Measurements from ENCODE around the gene PSRC1. TPM values are rescaled to one million over a fixed set of nuclear protein-coding genes. Genes with fewer than 3 reads are reported as not detected.

The PSRC1 gene
- total and polyA plus RNA-seq, 2 of the 8 experiments (the other 6 are each of a cell fraction or from before 2014, with no cell fraction given): 56.1 to 67.3 TPM

- H3K23ac ChIP-seq (ENCODE audit: insufficient read length): no peak overlapping the region
- H3K4me3 ChIP-seq (ENCODE audit: extremely low read depth in 1 of 4, insufficient read depth in 2 of 4, low read depth in 3 of 4, low read length in 4 of 4): no peak overlapping the region
- no peak overlapping the region for H3K4me2 ChIP-seq (ENCODE audit: insufficient read depth in 1 of 2, low read depth in 2 of 2, low read length in 2 of 2)
- no peak overlapping the region for H3K4ac ChIP-seq (replicated peaks; ENCODE audit: insufficient read length, low read depth, low read length)
- peaks cover 0 to 5% (median 1%) of the 10 kb centered on the region in 4 experiments; a peak in 4 of 7 replicates for H3K4me1 ChIP-seq (replicated peaks in 1 of 4; ENCODE audit: control insufficient read depth in 3 of 4, insufficient read depth in 4 of 4, low read length in 3 of 4)
- H2AFZ ChIP-seq (ENCODE audit: low read length): no peak overlapping the region
- no peak overlapping the region for H3K9ac ChIP-seq (replicated peaks in 1 of 4; ENCODE audit: extremely low read depth in 1 of 4, low read depth in 3 of 4, low read length in 3 of 4)
- no peak overlapping the region for H2AK5ac ChIP-seq (ENCODE audit: low read depth, low read length)
- H3K23me2 ChIP-seq (ENCODE audit: low read depth, low read length): no peaks in the 10 kb centered on the region
- no peak overlapping the region for H3K56ac ChIP-seq (replicated peaks; ENCODE audit: insufficient read length, low read depth, low read length)
- no peak overlapping the region for H2BK15ac ChIP-seq (ENCODE audit: low read length)
- H3K27ac ChIP-seq (ENCODE audit: low read depth, low read length): no peak overlapping the region
- no peaks in the 10 kb centered on the region for H3K9me3 ChIP-seq (ENCODE audit: insufficient read depth in 2 of 2, low read depth in 1 of 2, low read length in 1 of 2)
- POLR2A ChIA-PET (ENCODE audit: partially characterized antibody): no interaction called here
- no peaks in the 10 kb centered on the region for H3K79me2 ChIP-seq (ENCODE audit: control insufficient read depth in 1 of 2, insufficient read depth in 2 of 2, low read length in 2 of 2)
- H3K36me3 ChIP-seq (ENCODE audit: control insufficient read depth in 2 of 4, insufficient read depth in 4 of 4, low read length in 3 of 4): peaks cover 4 to 18% (median 12%) of the 10 kb centered on the region in 4 experiments; a peak in 4 of 8 replicates
- no peaks in the 10 kb centered on the region for H3K79me1 ChIP-seq (ENCODE audit: low read depth, low read length)
- H2BK20ac ChIP-seq (ENCODE audit: low read length): no peak overlapping the region
- H3K14ac ChIP-seq (ENCODE audit: insufficient read length): no peak overlapping the region
- H4K8ac ChIP-seq (ENCODE audit: extremely low read depth, insufficient read depth, low read length): no peak overlapping the region
- no peak overlapping the region for H2BK5ac ChIP-seq (ENCODE audit: low read depth, low read length)
- peaks cover 0 to 7% of the 10 kb centered on the region in 2 experiments for H4K20me1 ChIP-seq (replicated peaks in 1 of 2; ENCODE audit: control insufficient read depth in 1 of 2, insufficient read depth in 2 of 2, low read length in 2 of 2)
- DNase-seq (ENCODE audit: low read depth in 1 of 2, low spot score in 2 of 2) (no peak), FAIRE-seq (no peak)
- no peak overlapping the region for H3K18ac ChIP-seq (ENCODE audit: extremely low read depth, low read length)
- no peak overlapping the region for H2BK120ac ChIP-seq (replicated peaks; ENCODE audit: low read depth, low read length)
- no peaks in the 10 kb centered on the region for H3K27me3 ChIP-seq (replicated peaks in 1 of 4; ENCODE audit: control insufficient read depth in 3 of 4, extremely low read depth in 1 of 4, insufficient read depth in 3 of 4, low read length in 3 of 4)
- WGBS, 2 experiments (ENCODE audit: extremely low coverage in 1 of 2, insufficient coverage in 1 of 2, insufficient read length in 1 of 2, insufficient replicate concordance in 2 of 2, low coverage in 1 of 2, low lambda C conversion rate in 2 of 2, missing lambda C conversion rate in 1 of 2): 89% methylated on average over 13 of the region's 13 CpGs; no CpG with 5 or more reads in 1 of the 2 experiments
- TF ChIP-seq SP2 (IDR thresholded peaks at IDR 0.05; ENCODE audit: low read length) (no peak), HDAC2 (IDR thresholded peaks at IDR 0.05; ENCODE audit: borderline replicate concordance in 1 of 2, low read depth in 2 of 2, low read length in 2 of 2) (no peak), KDM1A (IDR thresholded peaks at IDR 0.05; ENCODE audit: borderline replicate concordance, low read length) (no peak), TCF12 (IDR thresholded peaks at IDR 0.05; ENCODE audit: low read depth, low read length) (no peak), RAD21 (IDR thresholded peaks at IDR 0.05 in 1 of 2, conservative IDR thresholded peaks at IDR 0.05 in 1 of 2; ENCODE audit: low read depth in 2 of 2, low read length in 2 of 2) (no peak), YY1 (IDR thresholded peaks at IDR 0.05; ENCODE audit: low read depth, low read length) (no peak), CREB1 (IDR thresholded peaks at IDR 0.05) (no peak), ASH2L (IDR thresholded peaks at IDR 0.05; ENCODE audit: low read length) (no peak), RFX5 (IDR thresholded peaks at IDR 0.05; ENCODE audit: borderline replicate concordance, low read depth, low read length) (no peak), CEBPB (IDR thresholded peaks at IDR 0.05; ENCODE audit: low read depth, low read length) (no peak), BACH1 (IDR thresholded peaks at IDR 0.05; ENCODE audit: low read length) (no peak), RNF2 (IDR thresholded peaks at IDR 0.05; ENCODE audit: borderline replicate concordance, low read depth, low read length, missing control alignments, poor library complexity, severe bottlenecking) (no peak), NRF1 (IDR thresholded peaks at IDR 0.05; ENCODE audit: low read depth, low read length) (no peak)
- no peak overlapping the region for H2BK12ac ChIP-seq (ENCODE audit: low read depth, low read length)
- no peak overlapping the region for H4K5ac ChIP-seq (ENCODE audit: insufficient read length, low read depth, low read length)
- H4K91ac ChIP-seq (replicated peaks; ENCODE audit: insufficient read length, low read length): no peak overlapping the region
- CTCF ChIA-PET (ENCODE audit: partially characterized antibody): interaction anchor here (1.1 to 1.9 kb wide), 6 partner anchors 8 to 260 kb away, joined by 3 to 7 read pairs (median 4); no protein-coding TSS in a partner anchor
These were observed 10.7 kb downstream of the PSRC1 start for GRCh38 chr1:109272021-109272799.
